Muscle layer of duodenum (tissue), 2 donors: ENCODE data around the gene PPP3R1.

ENCODE experiments used
- H3K27ac ChIP-seq: one replicate; pipeline ENCODE4 v1.7.0; 2013; ENCODE audit warnings: mild to moderate bottlenecking, low read length
- H3K27me3 ChIP-seq: one replicate; pipeline ENCODE4 v1.7.0; 2013; ENCODE audit warnings: low read depth, mild to moderate bottlenecking, control low read depth, low read length
- H3K36me3 ChIP-seq, 2 donors: one replicate each; pipeline ENCODE4 v1.7.0; 2013; ENCODE audit warnings: low read length in 2 of 2, control low read depth in 1 of 2, mild to moderate bottlenecking in 1 of 2; ENCODE audit not compliant: insufficient read depth in 2 of 2, control insufficient read depth in 1 of 2
- H3K4me1 ChIP-seq, 2 donors: one replicate each; pipeline ENCODE4 v1.7.0; 2013; ENCODE audit warnings: low read length in 2 of 2, mild to moderate bottlenecking in 2 of 2, control low read depth in 1 of 2, moderate library complexity in 1 of 2; ENCODE audit not compliant: insufficient read depth in 2 of 2, control insufficient read depth in 1 of 2
- H3K4me3 ChIP-seq, 2 donors: one replicate each; pipeline ENCODE4 v1.7.0; 2013; ENCODE audit warnings: low read length in 2 of 2, low read depth in 1 of 2, mild to moderate bottlenecking in 1 of 2
- H3K9me3 ChIP-seq, 2 donors: one replicate each; pipeline ENCODE4 v1.7.0; 2013; ENCODE audit warnings: low read length in 2 of 2, control low read depth in 1 of 2, mild to moderate bottlenecking in 1 of 2; ENCODE audit not compliant: control insufficient read depth in 1 of 2
- donor health status: healthy.

The PPP3R1 gene

DNA sequence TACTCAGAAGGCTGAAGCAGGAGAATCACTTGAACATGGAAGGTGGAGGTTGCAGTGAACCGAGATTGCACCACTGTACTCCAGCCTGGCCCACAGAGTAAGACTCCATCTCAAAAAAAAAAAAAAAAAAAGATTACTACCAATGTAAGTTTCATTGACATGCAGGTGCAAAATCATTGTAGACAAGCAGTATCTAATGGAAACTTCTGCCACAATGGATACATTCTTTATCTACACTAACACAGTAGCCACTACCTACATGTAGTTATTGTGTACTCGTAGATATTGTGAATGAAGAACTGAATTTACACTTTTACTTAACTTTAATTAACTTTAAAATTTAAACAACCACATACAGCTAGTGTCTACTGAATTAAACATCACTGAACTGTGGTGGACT is 10.6 kb downstream of the PPP3R1 start:
- no peaks in the 10 kb centered on the region for H3K9me3 ChIP-seq
- H3K27me3 ChIP-seq = no peaks in the 10 kb centered on the region
- H3K4me3 ChIP-seq = no peak overlapping the region
- H3K36me3 ChIP-seq = no peaks in the 10 kb centered on the region
- peaks cover 15 to 75% of the 10 kb centered on the region in 2 donors for H3K4me1 ChIP-seq
- no peak overlapping the region for H3K27ac ChIP-seq

DNA sequence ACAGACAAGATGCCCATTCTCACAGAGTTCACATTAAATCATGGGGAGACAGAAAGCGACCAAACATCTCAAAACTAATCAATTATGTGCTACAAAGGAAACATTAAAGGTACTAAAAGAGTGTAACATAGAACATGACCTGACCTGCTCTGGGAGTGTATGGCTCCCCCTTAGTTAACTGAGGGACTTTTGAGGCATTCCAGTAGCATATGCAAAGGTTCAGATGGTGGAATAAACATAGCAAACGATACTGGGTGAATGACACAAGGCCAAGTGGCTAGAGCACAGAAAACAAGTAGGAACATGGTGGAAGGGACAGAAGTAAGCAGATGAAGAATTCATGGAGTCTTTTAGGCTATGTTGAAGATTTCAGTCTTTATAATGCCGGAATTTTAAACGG is 11.9 kb downstream of the PPP3R1 start:
- no peaks in the 10 kb centered on the region for H3K36me3 ChIP-seq
- no peaks in the 10 kb centered on the region for H3K9me3 ChIP-seq
- no peak overlapping the region for H3K27ac ChIP-seq
- peaks cover 18 to 74% of the 10 kb centered on the region in 2 donors for H3K4me1 ChIP-seq
- H3K4me3 ChIP-seq = no peak overlapping the region
- no peaks in the 10 kb centered on the region for H3K27me3 ChIP-seq

DNA sequence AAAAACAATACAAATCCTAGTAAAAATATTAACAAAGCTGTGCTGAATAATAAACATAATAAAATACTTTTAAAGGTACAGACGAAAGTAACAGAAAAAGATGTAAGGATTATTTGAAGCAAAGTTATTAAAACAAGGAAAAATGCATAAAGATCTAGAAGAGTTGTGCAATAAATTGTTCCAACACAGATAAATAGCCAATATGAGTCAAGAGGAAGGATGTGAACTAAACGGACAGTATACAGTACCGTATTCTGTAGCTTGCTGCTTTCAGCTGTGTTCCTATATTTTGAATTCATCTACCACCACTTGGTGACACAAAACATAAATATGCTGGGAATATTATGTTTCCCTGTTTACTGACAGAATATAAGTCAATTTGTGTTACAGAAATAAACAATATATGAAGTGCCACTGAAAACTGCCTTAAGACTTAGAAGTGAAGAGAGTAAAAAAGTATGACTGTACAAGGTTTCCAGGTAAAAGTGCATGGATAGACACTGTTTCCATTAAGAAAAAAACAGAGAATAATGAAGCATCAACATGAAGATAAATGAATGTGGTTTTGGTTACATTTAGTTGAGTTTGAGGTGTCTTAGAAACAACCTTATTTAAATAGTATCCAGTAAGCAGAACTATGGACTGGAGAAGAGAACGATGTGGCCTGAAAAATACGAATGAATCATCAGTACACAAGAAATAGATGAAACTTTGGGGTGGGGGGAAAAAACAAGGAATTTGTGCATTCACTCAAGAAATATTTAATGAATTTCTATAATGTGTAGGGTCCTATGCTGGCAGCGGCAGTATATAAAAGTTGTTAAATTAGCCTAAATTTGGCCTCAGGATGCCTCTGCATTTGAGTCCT is 13.1 kb downstream of the PPP3R1 start:
- Histone ChIP-seq H3K27ac (no peak overlapping the region), H3K27me3 (no peaks in the 10 kb centered on the region), H3K4me3 (no peak overlapping the region), H3K4me1 (peaks cover 18 to 76% of the 10 kb centered on the region in 2 donors), H3K36me3 (no peaks in the 10 kb centered on the region), H3K9me3 (no peaks in the 10 kb centered on the region)

DNA sequence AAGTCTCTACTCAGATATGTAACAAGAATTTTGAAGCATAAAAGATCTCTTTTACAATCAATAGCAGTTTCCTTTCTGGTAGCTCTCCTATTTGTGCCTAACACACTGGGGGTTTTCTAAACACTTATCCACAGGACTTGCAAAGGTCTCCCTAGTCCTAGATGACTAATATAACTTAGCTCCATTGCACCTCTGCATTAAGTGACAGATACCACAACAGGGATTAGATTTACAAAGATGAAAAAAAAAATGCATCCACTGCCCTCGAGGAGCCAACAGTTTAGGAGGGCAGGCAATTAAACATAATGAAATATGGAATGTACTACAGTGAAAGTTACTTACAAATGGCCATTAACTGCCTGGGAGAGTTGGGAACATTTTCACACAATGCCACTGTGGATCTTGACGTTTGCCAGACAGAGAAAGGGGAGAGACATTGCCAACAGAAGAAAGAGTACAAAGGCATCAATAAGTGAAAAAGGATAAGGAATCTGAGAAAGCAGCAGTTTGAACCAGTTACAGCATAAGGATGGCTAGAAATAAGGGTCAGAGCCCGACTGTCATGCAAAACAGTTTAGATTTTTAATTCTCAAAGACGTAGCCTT is 14.3 kb downstream of the PPP3R1 start:
- Histone ChIP-seq H3K27ac (no peak overlapping the region), H3K4me3 (peak overlapping the region in 1 of 2 donors; percentile 2), H3K36me3 (no peaks in the 10 kb centered on the region), H3K9me3 (no peaks in the 10 kb centered on the region), H3K27me3 (no peaks in the 10 kb centered on the region), H3K4me1 (peaks cover 18 to 76% of the 10 kb centered on the region in 2 donors)

DNA sequence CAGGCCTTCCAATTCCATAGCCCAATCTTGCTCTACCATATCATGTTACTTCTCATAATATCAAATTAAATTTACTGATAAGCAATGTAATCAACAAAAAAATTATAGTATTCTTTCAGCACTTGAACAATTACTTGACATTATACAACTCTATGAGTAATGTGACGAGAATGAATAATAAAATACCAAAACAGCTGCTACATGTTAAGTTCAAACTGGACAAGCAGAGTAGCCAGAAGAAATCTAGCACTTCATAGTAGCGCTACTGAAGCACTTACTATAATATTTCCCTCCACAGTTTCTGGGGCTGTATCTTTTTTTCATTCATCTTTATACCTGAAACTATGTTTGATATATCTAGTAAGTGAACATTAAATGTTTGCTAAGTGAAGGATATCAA is 14.9 kb downstream of the PPP3R1 start:
- Histone ChIP-seq H3K4me3 (no peak overlapping the region), H3K4me1 (peaks cover 18 to 73% of the 10 kb centered on the region in 2 donors), H3K36me3 (no peaks in the 10 kb centered on the region), H3K27ac (no peak overlapping the region), H3K9me3 (no peaks in the 10 kb centered on the region), H3K27me3 (no peaks in the 10 kb centered on the region)

DNA sequence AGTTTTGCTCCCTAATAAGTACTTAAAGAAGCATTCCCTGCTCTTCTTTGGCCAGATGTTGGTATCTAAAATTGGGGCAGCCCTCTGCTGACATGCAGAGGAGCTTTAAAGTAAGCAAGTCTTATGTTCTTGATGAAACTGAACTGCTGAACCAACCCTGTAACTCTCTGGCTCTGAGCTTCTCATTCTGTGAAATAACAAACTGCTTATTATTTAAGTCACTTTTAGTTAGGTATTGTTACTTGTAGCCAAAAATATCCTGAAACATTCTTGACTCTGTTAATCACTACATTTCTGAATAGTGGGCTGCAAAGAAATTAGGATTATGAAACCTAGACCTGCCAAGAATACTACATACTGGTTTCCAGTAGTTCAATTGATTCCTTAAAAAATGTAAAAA is 15.5 kb downstream of the PPP3R1 start:
- Histone ChIP-seq H3K9me3 (no peaks in the 10 kb centered on the region), H3K27me3 (no peaks in the 10 kb centered on the region), H3K4me1 (peaks cover 18 to 71% of the 10 kb centered on the region in 2 donors), H3K27ac (no peak overlapping the region), H3K36me3 (no peaks in the 10 kb centered on the region), H3K4me3 (no peak overlapping the region)

DNA sequence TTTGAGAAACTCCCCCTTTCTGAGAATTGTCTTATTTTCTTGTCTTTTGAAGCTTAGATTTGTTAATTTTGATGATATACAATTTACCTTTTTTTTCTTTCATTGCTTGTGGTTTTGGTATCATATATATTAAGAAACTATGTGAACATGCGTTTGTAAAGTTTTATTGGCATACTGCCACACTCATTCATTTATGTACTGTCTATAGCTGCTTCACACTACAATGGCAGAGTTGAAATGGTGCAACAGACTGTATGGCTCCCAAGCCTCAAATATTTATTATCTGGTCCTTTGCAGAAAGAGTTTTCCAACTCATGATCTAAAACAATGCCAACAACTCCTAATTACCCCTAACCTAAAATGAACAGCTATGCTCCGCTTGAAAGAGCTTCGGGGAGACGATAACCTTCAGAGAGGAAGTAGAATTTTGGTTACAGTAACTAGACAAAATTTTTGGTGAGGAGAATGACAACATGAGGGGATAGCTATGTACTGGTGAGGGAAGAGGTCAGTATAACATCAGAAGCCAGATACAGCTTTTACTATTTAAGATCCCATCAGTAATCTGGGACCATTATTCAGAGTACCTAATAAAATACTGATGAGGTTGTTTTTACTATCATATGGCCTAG is 16.1 kb downstream of the PPP3R1 start:
- Histone ChIP-seq H3K27ac (no peak overlapping the region), H3K27me3 (no peaks in the 10 kb centered on the region), H3K9me3 (no peaks in the 10 kb centered on the region), H3K36me3 (no peaks in the 10 kb centered on the region), H3K4me3 (no peak overlapping the region), H3K4me1 (peaks cover 18 to 74% of the 10 kb centered on the region in 2 donors)

DNA sequence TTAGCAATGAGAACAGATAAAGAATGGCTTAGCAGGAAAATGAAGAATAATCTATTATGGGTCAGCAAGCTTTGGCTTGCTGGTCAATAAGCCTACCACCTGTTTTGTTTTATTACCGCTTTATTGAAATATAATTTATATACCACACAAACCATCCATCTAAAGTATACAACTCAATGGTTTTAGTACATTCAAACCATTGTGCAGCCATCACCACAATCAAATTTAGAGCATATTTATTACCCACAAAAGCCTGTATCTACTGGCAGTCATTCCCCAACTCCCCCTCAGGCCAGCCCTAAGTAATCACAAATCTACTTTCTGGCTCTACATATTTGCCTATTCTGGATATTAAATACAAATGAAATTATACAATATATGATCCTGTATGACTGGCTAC is 17.2 kb downstream of the PPP3R1 start:
- Histone ChIP-seq H3K9me3 (no peaks in the 10 kb centered on the region), H3K4me3 (no peak overlapping the region), H3K27ac (no peak overlapping the region), H3K36me3 (no peaks in the 10 kb centered on the region), H3K27me3 (no peaks in the 10 kb centered on the region), H3K4me1 (peaks cover 18 to 77% of the 10 kb centered on the region in 2 donors)

DNA sequence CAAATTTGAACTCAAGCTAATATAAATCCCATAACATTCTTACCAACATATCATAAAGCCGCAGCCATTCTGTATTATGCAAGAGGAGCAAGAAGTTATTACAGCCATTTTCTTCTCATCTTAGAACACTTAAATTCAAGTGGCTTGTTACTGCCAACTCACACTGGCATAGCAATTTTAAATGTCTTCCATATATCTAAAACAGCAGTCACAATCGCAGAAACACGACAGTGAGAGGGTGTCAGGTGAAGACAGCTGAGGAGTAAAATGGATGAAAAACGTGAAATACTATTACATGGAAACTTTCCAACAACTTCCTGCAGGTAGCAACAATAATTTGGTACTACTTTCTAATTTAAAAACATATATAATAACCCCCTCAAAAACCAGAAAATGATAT is 17.9 kb downstream of the PPP3R1 start:
- no peak overlapping the region for H3K27ac ChIP-seq
- H3K4me1 ChIP-seq = peaks cover 18 to 72% of the 10 kb centered on the region in 2 donors

DNA sequence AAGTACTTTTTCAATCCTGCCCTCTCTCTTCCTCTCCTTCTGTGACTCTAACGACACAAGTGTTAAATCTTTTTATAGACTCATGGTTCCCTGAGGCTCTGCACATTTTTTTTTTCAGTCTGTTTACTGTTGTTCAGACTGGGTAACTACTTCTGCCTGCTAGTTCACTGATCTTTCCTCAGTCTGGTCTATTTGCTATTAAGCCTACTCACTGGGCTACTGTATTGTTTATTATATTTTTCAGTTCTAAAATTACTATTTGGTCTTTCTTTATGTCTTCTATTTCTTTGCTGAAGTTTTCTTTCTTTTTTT is 21.3 kb downstream of the PPP3R1 start:
- peak overlapping the region; percentile 9 for H3K27ac ChIP-seq
- no peaks in the 10 kb centered on the region for H3K9me3 ChIP-seq
- H3K27me3 ChIP-seq = no peaks in the 10 kb centered on the region
- H3K36me3 ChIP-seq = no peaks in the 10 kb centered on the region
- H3K4me1 ChIP-seq = peaks cover 0 to 49% of the 10 kb centered on the region in 2 donors
- H3K4me3 ChIP-seq = no peak overlapping the region

More for the DNA sequence above, 17.9 kb downstream of the PPP3R1 start:
- H3K27me3 ChIP-seq = no peaks in the 10 kb centered on the region
- no peaks in the 10 kb centered on the region for H3K36me3 ChIP-seq
- H3K4me3 ChIP-seq = no peak overlapping the region
- no peaks in the 10 kb centered on the region for H3K9me3 ChIP-seq

DNA sequence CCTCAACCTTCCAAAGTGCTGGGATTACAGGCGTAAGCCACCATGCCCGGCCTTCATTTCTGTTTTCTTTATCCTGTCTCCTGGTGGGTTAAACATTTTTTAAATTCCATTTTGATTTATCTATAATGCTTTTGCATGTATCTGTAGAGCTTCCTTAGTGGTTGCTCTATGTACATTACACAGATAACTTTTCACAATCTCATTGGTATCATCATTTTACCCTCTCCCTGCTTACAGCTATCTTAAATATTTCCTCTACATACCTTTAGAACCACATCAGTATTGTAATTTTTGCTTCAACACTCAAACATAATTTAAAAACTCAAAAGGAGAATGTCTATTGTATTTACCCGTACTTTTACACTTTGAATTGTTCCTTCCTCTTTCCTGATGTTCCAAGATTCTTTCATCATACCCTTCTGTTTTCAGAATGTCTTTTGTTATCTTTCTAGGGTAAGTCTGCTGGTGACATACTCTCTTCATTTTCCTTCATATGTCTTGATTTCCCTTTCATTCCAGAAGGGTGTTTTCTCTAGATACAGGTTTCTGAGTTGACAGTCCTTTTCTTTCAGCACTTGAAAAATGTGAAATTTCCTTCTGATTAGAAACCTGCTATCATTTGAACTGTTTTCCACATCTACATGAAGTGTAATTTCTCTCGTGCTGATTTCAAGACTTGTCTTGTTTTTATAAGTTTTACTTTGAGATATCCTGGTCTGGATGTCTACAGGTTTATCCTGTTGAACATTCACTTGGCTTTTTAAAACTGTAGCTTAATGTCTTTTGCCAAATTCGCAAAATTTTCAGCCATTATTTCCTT is 21.9 kb downstream of the PPP3R1 start:
- no peak overlapping the region for H3K4me3 ChIP-seq
- H3K36me3 ChIP-seq = no peaks in the 10 kb centered on the region
- no peaks in the 10 kb centered on the region for H3K27me3 ChIP-seq
- H3K9me3 ChIP-seq = no peaks in the 10 kb centered on the region
- H3K27ac ChIP-seq = peak overlapping the region; percentile 9
- H3K4me1 ChIP-seq = peaks cover 2 to 46% of the 10 kb centered on the region in 2 donors
